A549 (cell line): Measurements from ENCODE around the gene C21orf58. TPM values are rescaled to one million over a fixed set of nuclear protein-coding genes. Genes with fewer than 3 reads are reported as not detected.

Experiments used
- ATAC-seq, 2 experiments: fragments of 200-7000 bp in 1 of 2; fragments of >200 bp in 1 of 2; cut with Nextera tagmentation in 1 of 2; cut with Tn5 transposase in 1 of 2; 3 replicates each; pipeline versions ENCODE4 v1.8.0 to v1.9.1; 2018 to 2020; ENCODE audit warnings: mild to moderate bottlenecking in 1 of 2, moderate library complexity in 1 of 2
- CTCF ChIA-PET: fragments of 300-600 bp; sonication (Branson Sonifier 250); formaldehyde crosslinking; extraction: SDS; loops from one replicate; lab custom pipeline; 2021; ENCODE audit warnings: antibody characterized with exemption, inconsistent platforms; lab: Yijun Ruan, JAX
- POLR2A ChIA-PET: fragments of 350-600 bp; formaldehyde crosslinking; extraction: SDS; loops from one replicate; lab custom pipeline; 2021; ENCODE audit warnings: antibody characterized with exemption, inconsistent platforms; lab: Yijun Ruan, JAX
- DNase-seq, 2 experiments: peaks; one replicate each; pipeline versions ENCODE4 v3.0.0 to v3.0.0-alpha.2; 2011 to 2016; ENCODE audit warnings: low read depth in 1 of 2, low spot score in 1 of 2
- FAIRE-seq: peaks from 2 replicates; lab custom pipeline; 2011; peaks lifted over from hg19 to GRCh38; lab: Jason Lieb, UNC
- H3K27ac ChIP-seq, 2 experiments: fragments of >200 bp; sonication (Bioruptor Twin); formaldehyde crosslinking; 3 replicates each; pipeline ENCODE4 v1.5.1; 2016 to 2017
- H3K4me1 ChIP-seq: fragments of >200 bp; sonication (Bioruptor Twin); formaldehyde crosslinking; 3 replicates; pipeline ENCODE4 v1.6.1; 2016
- H3K4me2 ChIP-seq: fragments of >200 bp; sonication (Bioruptor Twin); formaldehyde crosslinking; 3 replicates; pipeline ENCODE4 v1.6.1; 2016
- H3K4me3 ChIP-seq: fragments of >200 bp; sonication (Bioruptor Twin); formaldehyde crosslinking; 3 replicates; pipeline ENCODE4 v1.5.1; 2016
- H3K9me3 ChIP-seq: fragments of >200 bp; sonication (Bioruptor Twin); formaldehyde crosslinking; 3 replicates; pipeline ENCODE4 v1.6.1; 2016
- CHD2 ChIP-seq: fragments of 150-350 bp; IDR thresholded peaks from 2 replicates; pipeline ENCODE4 v1.6.1; 2014; ENCODE audit warnings: low read length; ENCODE audit not compliant: partially characterized antibody
- CHD4 ChIP-seq: fragments of 200-600 bp; sonication (generic); IDR thresholded peaks from 2 replicates; pipeline ENCODE4 v1.6.1; 2016; ENCODE audit warnings: antibody characterized with exemption, mild to moderate bottlenecking, borderline replicate concordance
- EHF ChIP-seq: fragments of 250-450 bp; sonication (Bioruptor Pico); IDR thresholded peaks from 2 replicates; pipeline ENCODE4 v1.5.0; 2020; ENCODE audit warnings: mild to moderate bottlenecking
- EHMT2 ChIP-seq: fragments of 200-600 bp; sonication (generic); IDR thresholded peaks from 2 replicates; pipeline ENCODE4 v1.6.1; 2016; ENCODE audit warnings: antibody characterized with exemption, low read depth, mild to moderate bottlenecking, moderate library complexity
- FOXS1 ChIP-seq: fragments of 250-450 bp; sonication (Bioruptor Pico); IDR thresholded peaks from 2 replicates; pipeline ENCODE4 v1.5.0; 2020; ENCODE audit warnings: mild to moderate bottlenecking, moderate library complexity
- JUNB ChIP-seq: fragments of >200 bp; sonication (Bioruptor Twin); formaldehyde crosslinking; IDR thresholded peaks from 2 replicates; pipeline ENCODE4 v1.6.1; 2016
- MAFK ChIP-seq: fragments of 450-650 bp; IDR thresholded peaks from 2 replicates; pipeline ENCODE4 v1.6.1; 2014; ENCODE audit not compliant: partially characterized antibody
- NPAS2 ChIP-seq: fragments of 250-450 bp; sonication (Bioruptor Pico); IDR thresholded peaks from 2 replicates; pipeline ENCODE4 v1.8.0; 2022; ENCODE audit warnings: mild to moderate bottlenecking, moderate library complexity, borderline replicate concordance
- PHF8 ChIP-seq: fragments of 200-600 bp; sonication (generic); IDR thresholded peaks from 2 replicates; pipeline ENCODE4 v1.6.1; 2016; ENCODE audit warnings: low read depth, mild to moderate bottlenecking, antibody characterized with exemption, moderate library complexity, borderline replicate concordance
- RARB ChIP-seq: fragments of 250-450 bp; sonication (Bioruptor Pico); IDR thresholded peaks from 2 replicates; pipeline ENCODE4 v1.8.0; 2021; ENCODE audit warnings: mild to moderate bottlenecking, moderate library complexity
- WGBS: methylation state at CpG from one replicate; pipeline ENCODE4 v1.1.6; 2017; ENCODE audit errors: missing lambda C conversion rate; 5-methylcytosine and 5-hydroxymethylcytosine counted together
- polyA plus RNA-seq, 4 experiments: library from polyadenylated mRNA; depleted of rRNA in 3 of 4; stranded (reverse); fragments of >200 nt; fragmentation: RNase III in 1 of 4; extraction: RNeasy Plus Mini Kit Qiagen cat#74134 plus additional on column Dnase treatment in 1 of 4; gene quantifications; 2 replicates in 3 of 4; 3 replicates in 1 of 4; pipeline ENCODE4 v1.2.3, GENCODE V29; 2011 to 2017
- TF ChIP-seq, protein P1 (sequence below): IDR thresholded peaks from 2 replicates; pipeline ENCODE4 v1.6.1; 2012
- TF ChIP-seq, protein P2 (sequence below): IDR thresholded peaks from 2 replicates; pipeline ENCODE4 v1.6.1; 2012; ENCODE audit warnings: low read depth, borderline replicate concordance
- TF ChIP-seq, protein P3 (sequence below): fragments of >200 bp; sonication (Bioruptor Twin); formaldehyde crosslinking; IDR thresholded peaks from 2 replicates; pipeline ENCODE4 v1.6.1; 2016
- TF ChIP-seq, protein P4 (sequence below): fragments of >200 bp; sonication (Bioruptor Twin); formaldehyde crosslinking; IDR thresholded peaks from 3 replicates; pipeline ENCODE4 v1.6.1; 2016
- TF ChIP-seq, protein P5 (sequence below): fragments of 450-650 bp; IDR thresholded peaks from 2 replicates; pipeline ENCODE4 v1.6.1; 2014; ENCODE audit warnings: antibody characterized with exemption
- TF ChIP-seq, protein P6 (sequence below): fragments of 250-450 bp; sonication (Bioruptor Pico); IDR thresholded peaks from 2 replicates; pipeline ENCODE4 v1.5.0; 2020; ENCODE audit warnings: low read depth, mild to moderate bottlenecking, moderate library complexity
- TF ChIP-seq, protein P7 (sequence below): fragments of >200 bp; sonication (Bioruptor Twin); formaldehyde crosslinking; IDR thresholded peaks from 3 replicates; pipeline ENCODE4 v1.5.1; 2016
- TF ChIP-seq, protein P8 (sequence below): IDR thresholded peaks from 2 replicates; pipeline ENCODE4 v1.6.1; 2012

The C21orf58 gene
- polyA plus RNA-seq, 2 of the 4 experiments (the other 2 are of a cell fraction), result 3.2 to 8.5 TPM

DNA sequence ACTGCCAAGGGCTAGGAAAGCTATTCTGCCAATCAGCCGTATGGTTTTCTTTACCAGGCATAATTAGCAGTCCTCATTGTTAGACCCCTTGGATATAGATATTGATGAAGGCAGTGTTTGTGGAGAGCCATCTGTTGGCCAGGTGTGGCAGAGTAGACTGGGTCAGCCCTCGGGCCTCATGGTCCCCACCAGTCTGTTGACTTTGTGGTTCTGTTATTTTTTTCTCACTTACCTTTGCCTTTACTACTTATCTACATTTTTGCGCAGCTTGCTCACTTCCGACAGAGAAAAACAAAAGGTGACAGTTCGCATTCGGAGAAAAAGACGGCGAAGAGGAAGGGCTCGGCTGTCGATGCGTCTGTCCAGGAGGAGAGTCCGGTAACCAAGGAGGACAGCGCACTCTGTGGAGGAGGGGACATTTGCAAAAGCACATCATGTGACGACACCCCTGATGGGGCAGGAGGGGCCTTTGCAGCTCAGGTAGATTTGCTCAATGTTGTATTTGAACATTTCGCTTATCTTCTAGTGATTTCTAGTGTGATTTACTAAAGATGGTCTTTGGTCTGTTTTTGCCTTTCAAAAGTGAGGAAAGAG, 2.5 kb upstream of the C21orf58 start:
- ChIA-PET POLR2A (no interaction called here), CTCF (interaction anchor here (0.9 to 1.3 kb wide), 3 partner anchors 63 to 182 kb away, joined by 3 read pairs; no protein-coding TSS in a partner anchor)
- Histone ChIP-seq H3K4me2 (peak overlapping the region; percentile 100), H3K4me1 (peaks cover 21% of the 10 kb centered on the region), H3K27ac (peak overlapping the region in 1 of 2 experiments; percentile 98; a peak in 3 of 6 replicates), H3K4me3 (peak overlapping the region; percentile 84; the same call in 2 of the 3 replicates), H3K9me3 (no peaks in the 10 kb centered on the region)
- FAIRE-seq (no peak), DNase-seq (no peak), ATAC-seq (no peak)
- 91% methylated on average over 15 of the region's 15 CpGs for WGBS
- TF ChIP-seq JUNB (no peak), NPAS2 (no peak), FOXS1 (CRISPR knock-in tag) (no peak), EHF (no peak)
- TF ChIP-seq, protein P1, sequence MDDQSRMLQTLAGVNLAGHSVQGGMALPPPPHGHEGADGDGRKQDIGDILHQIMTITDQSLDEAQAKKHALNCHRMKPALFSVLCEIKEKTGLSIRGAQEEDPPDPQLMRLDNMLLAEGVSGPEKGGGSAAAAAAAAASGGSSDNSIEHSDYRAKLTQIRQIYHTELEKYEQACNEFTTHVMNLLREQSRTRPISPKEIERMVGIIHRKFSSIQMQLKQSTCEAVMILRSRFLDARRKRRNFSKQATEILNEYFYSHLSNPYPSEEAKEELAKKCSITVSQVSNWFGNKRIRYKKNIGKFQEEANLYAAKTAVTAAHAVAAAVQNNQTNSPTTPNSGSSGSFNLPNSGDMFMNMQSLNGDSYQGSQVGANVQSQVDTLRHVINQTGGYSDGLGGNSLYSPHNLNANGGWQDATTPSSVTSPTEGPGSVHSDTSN, result no peak
- TF ChIP-seq, protein P2, sequence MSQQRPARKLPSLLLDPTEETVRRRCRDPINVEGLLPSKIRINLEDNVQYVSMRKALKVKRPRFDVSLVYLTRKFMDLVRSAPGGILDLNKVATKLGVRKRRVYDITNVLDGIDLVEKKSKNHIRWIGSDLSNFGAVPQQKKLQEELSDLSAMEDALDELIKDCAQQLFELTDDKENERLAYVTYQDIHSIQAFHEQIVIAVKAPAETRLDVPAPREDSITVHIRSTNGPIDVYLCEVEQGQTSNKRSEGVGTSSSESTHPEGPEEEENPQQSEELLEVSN, result no peak
- TF ChIP-seq, protein P3, sequence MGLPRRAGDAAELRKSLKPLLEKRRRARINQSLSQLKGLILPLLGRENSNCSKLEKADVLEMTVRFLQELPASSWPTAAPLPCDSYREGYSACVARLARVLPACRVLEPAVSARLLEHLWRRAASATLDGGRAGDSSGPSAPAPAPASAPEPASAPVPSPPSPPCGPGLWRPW, result no peak

DNA sequence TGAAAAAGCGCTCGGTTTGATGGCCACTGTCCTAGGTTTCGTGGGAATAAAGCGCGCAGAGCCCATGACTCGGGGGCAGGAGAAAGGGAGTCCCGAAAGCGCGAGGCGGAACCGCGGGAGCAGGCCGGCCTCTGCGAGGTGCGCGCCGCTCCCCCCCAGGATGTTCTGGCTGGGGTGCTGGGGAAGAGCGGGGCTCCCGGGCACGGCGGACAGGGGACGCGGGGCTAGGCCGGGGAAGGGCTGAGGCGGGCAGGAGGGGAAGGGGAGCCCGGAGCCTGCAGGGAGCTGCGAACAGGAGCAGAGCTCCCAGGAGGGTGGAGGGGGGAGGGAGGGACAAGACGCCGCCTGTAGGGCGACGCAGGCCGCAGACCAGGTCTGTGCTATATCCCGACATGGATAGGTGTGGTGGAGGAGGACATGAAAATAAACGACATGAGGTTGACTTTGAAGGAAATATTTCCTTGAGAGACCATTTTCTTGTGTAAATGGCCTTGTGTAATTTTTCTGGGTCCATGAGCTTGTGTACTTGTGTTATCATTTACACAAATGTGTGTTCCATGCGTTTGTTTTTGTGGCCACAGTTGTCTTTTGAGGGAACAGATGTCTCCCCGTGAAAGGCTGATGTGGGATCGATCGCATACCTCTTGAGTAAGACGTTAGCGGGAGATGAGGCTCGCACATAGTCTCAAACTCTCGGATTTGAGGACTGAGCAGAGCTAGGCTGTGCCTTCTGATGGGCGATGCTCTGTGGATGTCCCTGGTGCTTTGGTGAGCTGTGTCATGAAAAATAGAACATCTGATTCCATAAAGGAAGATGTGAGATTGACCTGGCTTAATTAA, 1.6 kb upstream of the C21orf58 start:
- H3K4me1 ChIP-seq, result peaks cover 21% of the 10 kb centered on the region
- peak overlapping the region; percentile 84 for H3K4me3 ChIP-seq
- no peaks in the 10 kb centered on the region for H3K9me3 ChIP-seq
- peak; percentile 70 to 71 for ATAC-seq
- DNase-seq, result peak; percentile 65 to 69
- 14% methylated on average over 13 of the region's 43 CpGs for WGBS
- TF ChIP-seq RARB (CRISPR knock-in tag) (no peak), CHD4 (no peak), MAFK (no peak), CHD2 (no peak), PHF8 (peak; percentile 31; the same call in 1 of the 2 replicates), EHMT2 (no peak), JUNB (no peak)
- TF ChIP-seq, protein P4, sequence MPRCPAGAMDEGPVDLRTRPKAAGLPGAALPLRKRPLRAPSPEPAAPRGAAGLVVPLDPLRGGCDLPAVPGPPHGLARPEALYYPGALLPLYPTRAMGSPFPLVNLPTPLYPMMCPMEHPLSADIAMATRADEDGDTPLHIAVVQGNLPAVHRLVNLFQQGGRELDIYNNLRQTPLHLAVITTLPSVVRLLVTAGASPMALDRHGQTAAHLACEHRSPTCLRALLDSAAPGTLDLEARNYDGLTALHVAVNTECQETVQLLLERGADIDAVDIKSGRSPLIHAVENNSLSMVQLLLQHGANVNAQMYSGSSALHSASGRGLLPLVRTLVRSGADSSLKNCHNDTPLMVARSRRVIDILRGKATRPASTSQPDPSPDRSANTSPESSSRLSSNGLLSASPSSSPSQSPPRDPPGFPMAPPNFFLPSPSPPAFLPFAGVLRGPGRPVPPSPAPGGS, result no peak
- TF ChIP-seq, protein P5, sequence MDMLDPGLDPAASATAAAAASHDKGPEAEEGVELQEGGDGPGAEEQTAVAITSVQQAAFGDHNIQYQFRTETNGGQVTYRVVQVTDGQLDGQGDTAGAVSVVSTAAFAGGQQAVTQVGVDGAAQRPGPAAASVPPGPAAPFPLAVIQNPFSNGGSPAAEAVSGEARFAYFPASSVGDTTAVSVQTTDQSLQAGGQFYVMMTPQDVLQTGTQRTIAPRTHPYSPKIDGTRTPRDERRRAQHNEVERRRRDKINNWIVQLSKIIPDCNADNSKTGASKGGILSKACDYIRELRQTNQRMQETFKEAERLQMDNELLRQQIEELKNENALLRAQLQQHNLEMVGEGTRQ, result no peak
- TF ChIP-seq, protein P6, sequence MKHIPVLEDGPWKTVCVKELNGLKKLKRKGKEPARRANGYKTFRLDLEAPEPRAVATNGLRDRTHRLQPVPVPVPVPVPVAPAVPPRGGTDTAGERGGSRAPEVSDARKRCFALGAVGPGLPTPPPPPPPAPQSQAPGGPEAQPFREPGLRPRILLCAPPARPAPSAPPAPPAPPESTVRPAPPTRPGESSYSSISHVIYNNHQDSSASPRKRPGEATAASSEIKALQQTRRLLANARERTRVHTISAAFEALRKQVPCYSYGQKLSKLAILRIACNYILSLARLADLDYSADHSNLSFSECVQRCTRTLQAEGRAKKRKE (CRISPR knock-in tag), result no peak
- TF ChIP-seq, protein P7, sequence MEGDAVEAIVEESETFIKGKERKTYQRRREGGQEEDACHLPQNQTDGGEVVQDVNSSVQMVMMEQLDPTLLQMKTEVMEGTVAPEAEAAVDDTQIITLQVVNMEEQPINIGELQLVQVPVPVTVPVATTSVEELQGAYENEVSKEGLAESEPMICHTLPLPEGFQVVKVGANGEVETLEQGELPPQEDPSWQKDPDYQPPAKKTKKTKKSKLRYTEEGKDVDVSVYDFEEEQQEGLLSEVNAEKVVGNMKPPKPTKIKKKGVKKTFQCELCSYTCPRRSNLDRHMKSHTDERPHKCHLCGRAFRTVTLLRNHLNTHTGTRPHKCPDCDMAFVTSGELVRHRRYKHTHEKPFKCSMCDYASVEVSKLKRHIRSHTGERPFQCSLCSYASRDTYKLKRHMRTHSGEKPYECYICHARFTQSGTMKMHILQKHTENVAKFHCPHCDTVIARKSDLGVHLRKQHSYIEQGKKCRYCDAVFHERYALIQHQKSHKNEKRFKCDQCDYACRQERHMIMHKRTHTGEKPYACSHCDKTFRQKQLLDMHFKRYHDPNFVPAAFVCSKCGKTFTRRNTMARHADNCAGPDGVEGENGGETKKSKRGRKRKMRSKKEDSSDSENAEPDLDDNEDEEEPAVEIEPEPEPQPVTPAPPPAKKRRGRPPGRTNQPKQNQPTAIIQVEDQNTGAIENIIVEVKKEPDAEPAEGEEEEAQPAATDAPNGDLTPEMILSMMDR, result peak; percentile 8; the same call in 2 of the 3 replicates
- TF ChIP-seq, protein P8, sequence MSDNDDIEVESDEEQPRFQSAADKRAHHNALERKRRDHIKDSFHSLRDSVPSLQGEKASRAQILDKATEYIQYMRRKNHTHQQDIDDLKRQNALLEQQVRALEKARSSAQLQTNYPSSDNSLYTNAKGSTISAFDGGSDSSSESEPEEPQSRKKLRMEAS, result no peak
- peak overlapping the region; percentile 97 to 98 for H3K27ac ChIP-seq
- no peak for FAIRE-seq
- ChIA-PET POLR2A (no interaction called here), CTCF (interaction anchor here (0.7 to 1.3 kb wide), 5 partner anchors 24 to 181 kb away, joined by 3 to 4 read pairs (median 3); no protein-coding TSS in a partner anchor)
- peak overlapping the region; percentile 100 for H3K4me2 ChIP-seq
